ENCODE data around the gene NDC80. TPM values are rescaled to one million over a fixed set of nuclear protein-coding genes. Genes with fewer than 3 reads are reported as not detected.
"Not testable (repeated sequence)": the region's sequence is repeated elsewhere in the genome, so short reads cannot be mapped to it uniquely, and the experiment has no call there.

NDC80 gene
- 52.8 TPM for polyA plus RNA-seq (2013, experiment 1 of 2)
- 53.9 TPM for polyA plus RNA-seq (2013, experiment 2 of 2)

- H3K9me3 ChIP-seq (replicated peaks in 1 of 2; ENCODE audit: control insufficient read depth in 2 of 2, insufficient read depth in 1 of 2, low read depth in 1 of 2, low read length in 2 of 2) = no peaks in the 10 kb centered on the region
- H3K14ac ChIP-seq (ENCODE audit: low read length) = no peak within 1 kb of the TSS
- no peak within 1 kb of the TSS for H3K4ac ChIP-seq (ENCODE audit: low read length)
- no peak within 1 kb of the TSS for H2AK5ac ChIP-seq (ENCODE audit: low read depth, low read length)
- H2BK120ac ChIP-seq (ENCODE audit: low read depth, low read length) = no peak within 1 kb of the TSS
- peaks cover 11 to 43% of the 10 kb centered on the region in 2 donors for H3K36me3 ChIP-seq (replicated peaks in 1 of 2; ENCODE audit: control insufficient read depth in 2 of 2, insufficient read depth in 2 of 2, low read length in 2 of 2)
- H2AFZ ChIP-seq (ENCODE audit: low read length) = peak within 1 kb of the TSS; percentile 97
- peak within 1 kb of the TSS; percentile 92 to 93 for H3K4me3 ChIP-seq (ENCODE audit: low read length in 2 of 2)
- H4K91ac ChIP-seq (ENCODE audit: low read depth, low read length, poor library complexity) = no peak within 1 kb of the TSS
- no peak within 1 kb of the TSS for H2BK12ac ChIP-seq (ENCODE audit: low read length)
- H3K4me2 ChIP-seq (ENCODE audit: insufficient read depth, low read length, poor library complexity, severe bottlenecking) = peak within 1 kb of the TSS; percentile 55
- DNase-seq (ENCODE audit: low spot score) = peak; percentile 89
- WGBS, 2 donors (ENCODE audit: extremely low coverage in 2 of 2, insufficient read length in 2 of 2, insufficient replicate concordance in 1 of 2) = no CpG with 5 or more reads among the region's 55 CpGs
- H3K79me1 ChIP-seq (ENCODE audit: low read depth, low read length) = peaks cover 6% of the 10 kb centered on the region
- H4K8ac ChIP-seq (ENCODE audit: low read depth, low read length) = no peak within 1 kb of the TSS
- H2BK5ac ChIP-seq (ENCODE audit: low read length) = peak within 1 kb of the TSS; percentile 95
- no peak within 1 kb of the TSS for H2BK15ac ChIP-seq (ENCODE audit: low read length)
- H3K27ac ChIP-seq (replicated peaks; ENCODE audit: low read length) = peak within 1 kb of the TSS; percentile 95
- H3K23ac ChIP-seq (ENCODE audit: low read depth, low read length, poor library complexity) = peak within 1 kb of the TSS; percentile 96
- peak within 1 kb of the TSS; percentile 88 for H3K9ac ChIP-seq (ENCODE audit: low read depth, low read length, poor library complexity)
- peaks cover 3 to 7% of the 10 kb centered on the region in 2 donors for H3K4me1 ChIP-seq (ENCODE audit: control insufficient read depth in 2 of 2, insufficient read depth in 1 of 2, low read depth in 1 of 2, low read length in 2 of 2)
- no peaks in the 10 kb centered on the region for H3K27me3 ChIP-seq (ENCODE audit: control insufficient read depth in 3 of 3, insufficient read depth in 3 of 3, low read depth in 1 of 3, low read length in 3 of 3)
- H3K18ac ChIP-seq (ENCODE audit: low read length) = peak within 1 kb of the TSS; percentile 96
These were observed at the start of gene NDC80, which contains the start of gene METTL4 for GRCh38 chr18:2571200-2572170. TSS of gene NDC80 (plus strand) at chr18:2571557. CDS start at chr18:2572986, 1,429 bp downstream. TSS of gene METTL4 (minus strand) at chr18:2571505. CDS start at chr18:2567216, 4,289 bp downstream.

- no peaks in the 10 kb centered on the region for H3K79me1 ChIP-seq (ENCODE audit: low read depth, low read length)
- no peak overlapping the region for H3K14ac ChIP-seq (ENCODE audit: low read length)
- no CpG with 5 or more reads among the region's 4 CpGs for WGBS, 2 donors (ENCODE audit: extremely low coverage in 2 of 2, insufficient read length in 2 of 2, insufficient replicate concordance in 1 of 2)
- H3K18ac ChIP-seq (ENCODE audit: low read length) = no peak overlapping the region
- no peak overlapping the region for H3K4me2 ChIP-seq (ENCODE audit: insufficient read depth, low read length, poor library complexity, severe bottlenecking)
- no peak overlapping the region for H2BK12ac ChIP-seq (ENCODE audit: low read length)
- no peak overlapping the region for H4K91ac ChIP-seq (ENCODE audit: low read depth, low read length, poor library complexity)
- H3K9me3 ChIP-seq (replicated peaks in 1 of 2; ENCODE audit: control insufficient read depth in 2 of 2, insufficient read depth in 1 of 2, low read depth in 1 of 2, low read length in 2 of 2) = no peaks in the 10 kb centered on the region
- no peak overlapping the region for H3K23ac ChIP-seq (ENCODE audit: low read depth, low read length, poor library complexity)
- no peak overlapping the region for H2BK5ac ChIP-seq (ENCODE audit: low read length)
- no peaks in the 10 kb centered on the region for H3K27me3 ChIP-seq (ENCODE audit: control insufficient read depth in 3 of 3, insufficient read depth in 3 of 3, low read depth in 1 of 3, low read length in 3 of 3)
- no peak overlapping the region for H2BK120ac ChIP-seq (ENCODE audit: low read depth, low read length)
- H3K4me3 ChIP-seq (ENCODE audit: low read length in 2 of 2) = no peak overlapping the region
- H4K8ac ChIP-seq (ENCODE audit: low read depth, low read length) = no peak overlapping the region
- no peak overlapping the region for H3K27ac ChIP-seq (replicated peaks; ENCODE audit: low read length)
- H3K4me1 ChIP-seq (ENCODE audit: control insufficient read depth in 2 of 2, insufficient read depth in 1 of 2, low read depth in 1 of 2, low read length in 2 of 2) = no peaks in the 10 kb centered on the region
- H2BK15ac ChIP-seq (ENCODE audit: low read length) = no peak overlapping the region
- H3K4ac ChIP-seq (ENCODE audit: low read length) = no peak overlapping the region
- H2AFZ ChIP-seq (ENCODE audit: low read length) = no peak overlapping the region
- H2AK5ac ChIP-seq (ENCODE audit: low read depth, low read length) = no peak overlapping the region
- no peak for DNase-seq (ENCODE audit: low spot score)
- H3K36me3 ChIP-seq (replicated peaks in 1 of 2; ENCODE audit: control insufficient read depth in 2 of 2, insufficient read depth in 2 of 2, low read length in 2 of 2) = no peaks in the 10 kb centered on the region
- no peak overlapping the region for H3K9ac ChIP-seq (ENCODE audit: low read depth, low read length, poor library complexity)
These were observed 49.2 kb upstream of the NDC80 start for GRCh38 chr18:2522112-2522511.

- H2BK12ac ChIP-seq (ENCODE audit: low read length); H3K79me1 ChIP-seq (ENCODE audit: low read depth, low read length); H2BK120ac ChIP-seq (ENCODE audit: low read depth, low read length); H4K8ac ChIP-seq (ENCODE audit: low read depth, low read length); H3K4me2 ChIP-seq (ENCODE audit: insufficient read depth, low read length, poor library complexity, severe bottlenecking); H3K4me3 ChIP-seq (ENCODE audit: low read length in 2 of 2); H3K27me3 ChIP-seq (ENCODE audit: control insufficient read depth in 3 of 3, insufficient read depth in 3 of 3, low read depth in 1 of 3, low read length in 3 of 3); H3K23ac ChIP-seq (ENCODE audit: low read depth, low read length, poor library complexity); DNase-seq (ENCODE audit: low spot score); H2AFZ ChIP-seq (ENCODE audit: low read length); H2BK15ac ChIP-seq (ENCODE audit: low read length); H2BK5ac ChIP-seq (ENCODE audit: low read length); H3K18ac ChIP-seq (ENCODE audit: low read length); H3K9me3 ChIP-seq (replicated peaks in 1 of 2; ENCODE audit: control insufficient read depth in 2 of 2, insufficient read depth in 1 of 2, low read depth in 1 of 2, low read length in 2 of 2); H4K91ac ChIP-seq (ENCODE audit: low read depth, low read length, poor library complexity); H3K27ac ChIP-seq (replicated peaks; ENCODE audit: low read length); H3K14ac ChIP-seq (ENCODE audit: low read length); H3K4ac ChIP-seq (ENCODE audit: low read length); H3K36me3 ChIP-seq (replicated peaks in 1 of 2; ENCODE audit: control insufficient read depth in 2 of 2, insufficient read depth in 2 of 2, low read length in 2 of 2); H3K9ac ChIP-seq (ENCODE audit: low read depth, low read length, poor library complexity); H2AK5ac ChIP-seq (ENCODE audit: low read depth, low read length); H3K4me1 ChIP-seq (ENCODE audit: control insufficient read depth in 2 of 2, insufficient read depth in 1 of 2, low read depth in 1 of 2, low read length in 2 of 2): not testable (repeated sequence)
- WGBS, 2 donors (ENCODE audit: extremely low coverage in 2 of 2, insufficient read length in 2 of 2, insufficient replicate concordance in 1 of 2) = no CpG with 5 or more reads among the region's 2 CpGs
These were observed 46.6 kb upstream of the NDC80 start for GRCh38 chr18:2524794-2525198.

GRCh38 chr18:2526329-2526728, 45.0 kb upstream of the NDC80 start:
- Histone ChIP-seq H4K8ac (ENCODE audit: low read depth, low read length) (no peak overlapping the region), H3K4ac (ENCODE audit: low read length) (no peak overlapping the region), H3K4me3 (ENCODE audit: low read length in 2 of 2) (no peak overlapping the region), H3K27me3 (ENCODE audit: control insufficient read depth in 3 of 3, insufficient read depth in 3 of 3, low read depth in 1 of 3, low read length in 3 of 3) (no peaks in the 10 kb centered on the region), H3K23ac (ENCODE audit: low read depth, low read length, poor library complexity) (no peak overlapping the region), H3K14ac (ENCODE audit: low read length) (no peak overlapping the region), H2BK5ac (ENCODE audit: low read length) (no peak overlapping the region), H3K4me2 (ENCODE audit: insufficient read depth, low read length, poor library complexity, severe bottlenecking) (no peak overlapping the region), H3K9me3 (replicated peaks in 1 of 2; ENCODE audit: control insufficient read depth in 2 of 2, insufficient read depth in 1 of 2, low read depth in 1 of 2, low read length in 2 of 2) (no peaks in the 10 kb centered on the region), H4K91ac (ENCODE audit: low read depth, low read length, poor library complexity) (no peak overlapping the region), H3K4me1 (ENCODE audit: control insufficient read depth in 2 of 2, insufficient read depth in 1 of 2, low read depth in 1 of 2, low read length in 2 of 2) (no peaks in the 10 kb centered on the region), H3K27ac (replicated peaks; ENCODE audit: low read length) (no peak overlapping the region), H2AFZ (ENCODE audit: low read length) (no peak overlapping the region), H3K36me3 (replicated peaks in 1 of 2; ENCODE audit: control insufficient read depth in 2 of 2, insufficient read depth in 2 of 2, low read length in 2 of 2) (no peaks in the 10 kb centered on the region), H3K79me1 (ENCODE audit: low read depth, low read length) (no peaks in the 10 kb centered on the region), H3K9ac (ENCODE audit: low read depth, low read length, poor library complexity) (no peak overlapping the region), H2BK120ac (ENCODE audit: low read depth, low read length) (no peak overlapping the region), H2AK5ac (ENCODE audit: low read depth, low read length) (no peak overlapping the region), H2BK15ac (ENCODE audit: low read length) (no peak overlapping the region), H2BK12ac (ENCODE audit: low read length) (no peak overlapping the region), H3K18ac (ENCODE audit: low read length) (no peak overlapping the region)
- no CpG with 5 or more reads among the region's 2 CpGs for WGBS, 2 donors (ENCODE audit: extremely low coverage in 2 of 2, insufficient read length in 2 of 2, insufficient replicate concordance in 1 of 2)
- DNase-seq (ENCODE audit: low spot score) = no peak
